Karpas-422 (cell line): ENCODE measurements around the gene ARRDC1. TPM values are rescaled to one million over a fixed set of nuclear protein-coding genes. Genes with fewer than 3 reads are reported as not detected.
"Not testable (repeated sequence)": the region's sequence is repeated elsewhere in the genome, so short reads cannot be mapped to it uniquely, and the experiment has no call there.

Experiments used
- DNase-seq: peaks from one replicate; pipeline ENCODE4 v3.0.0-alpha.2; 2015
- H2AFZ ChIP-seq: fragments of 200-600 bp; sonication (generic); 2 replicates; pipeline ENCODE4 v1.6.1; 2014; ENCODE audit warnings: antibody characterized with exemption, low read length, mixed read lengths
- H3K27ac ChIP-seq: fragments of 200-600 bp; sonication (generic); 2 replicates; pipeline ENCODE4 v1.5.1; 2014; ENCODE audit warnings: mild to moderate bottlenecking, low read length, moderate library complexity
- H3K27me3 ChIP-seq: fragments of 200-600 bp; sonication (generic); 2 replicates; pipeline ENCODE4 v1.6.1; 2014; ENCODE audit warnings: low read length, mixed read lengths
- H3K36me3 ChIP-seq: fragments of 200-600 bp; sonication (generic); 2 replicates; pipeline ENCODE4 v1.6.1; 2014; ENCODE audit warnings: low read length, mixed read lengths; ENCODE audit not compliant: insufficient read depth
- H3K4me1 ChIP-seq: fragments of 200-600 bp; sonication (generic); 2 replicates; pipeline ENCODE4 v1.6.1; 2014; ENCODE audit warnings: mild to moderate bottlenecking, low read length, mixed read lengths
- H3K4me2 ChIP-seq: fragments of 200-600 bp; sonication (generic); 2 replicates; pipeline ENCODE4 v1.6.1; 2014; ENCODE audit warnings: low read length, low read depth, mild to moderate bottlenecking; ENCODE audit not compliant: poor library complexity, severe bottlenecking
- H3K4me3 ChIP-seq: fragments of 200-600 bp; sonication (generic); 2 replicates; pipeline ENCODE4 v1.5.1; 2014; ENCODE audit warnings: mild to moderate bottlenecking, antibody characterized with exemption, low read length, mixed read lengths
- H3K79me2 ChIP-seq: fragments of 200-600 bp; sonication (generic); 2 replicates; pipeline ENCODE4 v1.6.1; 2014; ENCODE audit warnings: mild to moderate bottlenecking, low read length, mixed read lengths
- H3K9ac ChIP-seq: fragments of 200-600 bp; sonication (generic); 2 replicates; pipeline ENCODE4 v1.6.0; 2014; ENCODE audit warnings: low read length
- H3K9me2 ChIP-seq: fragments of 200-600 bp; sonication (generic), shearing (Covaris generic); replicated peaks from 2 replicates; pipeline ENCODE4 v1.6.0; 2014; ENCODE audit warnings: mild to moderate bottlenecking, low read length, moderate library complexity; ENCODE audit not compliant: insufficient read depth
- H3K9me3 ChIP-seq: fragments of 300-700, 200-600 bp; sonication (generic); 2 replicates; pipeline ENCODE4 v1.6.1; 2014; ENCODE audit warnings: low read length, mixed read lengths
- H4K20me1 ChIP-seq: fragments of 200-600 bp; sonication (generic); 2 replicates; pipeline ENCODE4 v1.6.1; 2014; ENCODE audit warnings: mild to moderate bottlenecking, antibody characterized with exemption, low read length, low read depth; ENCODE audit not compliant: insufficient read depth
- total RNA-seq: library from RNA; depleted of rRNA; stranded (reverse); fragments of >200 nt; shearing (Covaris generic); gene quantifications from 2 replicates; pipeline ENCODE4 v1.2.3, GENCODE V29; 2014; ENCODE audit warnings: low replicate concordance

ARRDC1 gene
- total RNA-seq, 1 experiment from 2014 or later, result 36.0 TPM

DNA sequence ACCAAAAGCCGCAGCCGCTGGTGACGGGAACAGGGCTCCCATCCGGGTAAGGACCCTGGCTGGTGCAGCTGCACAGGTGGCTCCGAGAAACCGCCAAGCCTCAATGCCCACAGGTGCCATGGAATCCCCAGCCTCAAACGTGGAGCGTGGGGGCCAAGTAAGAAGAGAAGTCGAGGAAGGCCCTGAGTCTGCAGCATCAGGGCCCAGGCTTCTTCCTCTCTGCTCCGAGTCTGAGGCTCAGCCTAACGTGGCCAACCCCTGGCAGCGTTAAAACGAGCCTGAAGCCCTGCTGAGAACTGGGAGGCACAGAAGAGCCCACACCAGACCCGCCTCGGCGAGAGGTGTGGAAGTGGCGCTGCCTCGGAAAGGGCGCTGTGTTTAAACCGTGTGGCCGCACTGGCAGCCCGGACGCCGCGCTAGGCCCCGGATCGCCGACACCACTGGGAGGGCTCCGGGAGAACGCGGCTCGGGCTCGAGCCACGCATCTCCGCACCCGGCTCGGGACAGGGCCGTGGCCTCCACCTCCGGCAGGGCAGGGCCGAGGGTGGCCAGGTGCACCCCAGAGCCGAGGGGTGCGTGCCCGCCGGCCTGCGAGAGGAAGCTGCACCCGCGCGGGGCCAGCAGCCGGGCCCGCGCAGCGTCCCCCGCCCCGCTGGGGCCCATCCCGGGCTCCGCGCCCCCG, 15.9 kb upstream of the ARRDC1 start:
- DNase-seq, result peak; percentile 73
- H2AFZ ChIP-seq, result no peak overlapping the region

GRCh38 chr9:137590123-137590468, 15.4 kb upstream of the ARRDC1 start:
- peak overlapping the region; percentile 97; the same call in 1 of the 2 replicates for H3K4me3 ChIP-seq
- no peaks in the 10 kb centered on the region for H3K27me3 ChIP-seq
- H3K79me2 ChIP-seq, result peaks cover 32% of the 10 kb centered on the region
- H3K4me2 ChIP-seq, result peak overlapping the region; percentile 93
- peaks cover 12% of the 10 kb centered on the region for H4K20me1 ChIP-seq
- peaks cover 18% of the 10 kb centered on the region; the same call in 1 of the 2 replicates for H3K36me3 ChIP-seq
- no peak for DNase-seq
- no peaks in the 10 kb centered on the region for H3K9me3 ChIP-seq
- peaks cover 16% of the 10 kb centered on the region for H3K4me1 ChIP-seq
- no peak overlapping the region for H3K27ac ChIP-seq
- no peak overlapping the region for H2AFZ ChIP-seq
- peak overlapping the region; percentile 98 for H3K9ac ChIP-seq
- no peaks in the 10 kb centered on the region for H3K9me2 ChIP-seq

More for the DNA sequence above, 15.9 kb upstream of the ARRDC1 start:
- Histone ChIP-seq H3K9ac (peak overlapping the region; percentile 98), H3K4me3 (peak overlapping the region; percentile 97), H3K79me2 (peaks cover 32% of the 10 kb centered on the region), H3K9me2 (no peaks in the 10 kb centered on the region), H3K27ac (peak overlapping the region; percentile 49; the same call in 1 of the 2 replicates), H3K4me2 (peak overlapping the region; percentile 93), H3K9me3 (no peaks in the 10 kb centered on the region), H3K36me3 (peaks cover 19% of the 10 kb centered on the region; the same call in 1 of the 2 replicates), H4K20me1 (peaks cover 17% of the 10 kb centered on the region), H3K27me3 (no peaks in the 10 kb centered on the region), H3K4me1 (peaks cover 16% of the 10 kb centered on the region)

GRCh38 chr9:137590469-137591383, 14.8 kb upstream of the ARRDC1 start, which contains the start of gene ZMYND19:
TSS of gene ZMYND19 (minus strand) at chr9:137590512. CDS start at chr9:137590263, 249 bp downstream.
- Histone ChIP-seq H2AFZ (peak within 1 kb of the TSS; percentile 86; the same call in 1 of the 2 replicates), H3K4me3 (peak within 1 kb of the TSS; percentile 97), H3K9me3 (no peaks in the 10 kb centered on the region)

GRCh38 chr9:137592767-137593166, 12.7 kb upstream of the ARRDC1 start:
- DNase-seq, result no peak
- H3K4me2 ChIP-seq, result no peak overlapping the region

More at GRCh38 chr9:137590469-137591383, 14.8 kb upstream of the ARRDC1 start, which contains the start of gene ZMYND19:
- Histone ChIP-seq H3K9ac (peak within 1 kb of the TSS; percentile 98), H3K36me3 (peaks cover 18% of the 10 kb centered on the region; the same call in 1 of the 2 replicates), H3K79me2 (peaks cover 32% of the 10 kb centered on the region), H3K4me1 (peaks cover 16% of the 10 kb centered on the region), H3K27me3 (no peaks in the 10 kb centered on the region), H3K9me2 (no peaks in the 10 kb centered on the region), H4K20me1 (peaks cover 12% of the 10 kb centered on the region), H3K27ac (peak within 1 kb of the TSS; percentile 49; the same call in 1 of the 2 replicates), H3K4me2 (peak within 1 kb of the TSS; percentile 95)
- DNase-seq, result peak; percentile 96

GRCh38 chr9:137593176-137593575, 12.3 kb upstream of the ARRDC1 start:
- no peak for DNase-seq
- Histone ChIP-seq H3K9ac (no peak overlapping the region), H3K9me2 (no peaks in the 10 kb centered on the region), H3K9me3 (no peaks in the 10 kb centered on the region), H3K27me3 (no peaks in the 10 kb centered on the region), H2AFZ (no peak overlapping the region), H3K79me2 (peaks cover 17% of the 10 kb centered on the region), H3K36me3 (peaks cover 8% of the 10 kb centered on the region; the same call in 1 of the 2 replicates), H4K20me1 (peaks cover 12% of the 10 kb centered on the region), H3K4me2 (no peak overlapping the region), H3K4me3 (no peak overlapping the region), H3K27ac (no peak overlapping the region), H3K4me1 (peaks cover 16% of the 10 kb centered on the region)

More at GRCh38 chr9:137592767-137593166, 12.7 kb upstream of the ARRDC1 start:
- Histone ChIP-seq H3K79me2 (peaks cover 21% of the 10 kb centered on the region), H3K4me3 (no peak overlapping the region), H3K9me2 (no peaks in the 10 kb centered on the region), H3K27ac (no peak overlapping the region), H3K4me1 (peaks cover 16% of the 10 kb centered on the region), H3K36me3 (peaks cover 12% of the 10 kb centered on the region; the same call in 1 of the 2 replicates), H3K9ac (no peak overlapping the region), H4K20me1 (peaks cover 12% of the 10 kb centered on the region), H2AFZ (no peak overlapping the region), H3K27me3 (no peaks in the 10 kb centered on the region), H3K9me3 (no peaks in the 10 kb centered on the region)

DNA sequence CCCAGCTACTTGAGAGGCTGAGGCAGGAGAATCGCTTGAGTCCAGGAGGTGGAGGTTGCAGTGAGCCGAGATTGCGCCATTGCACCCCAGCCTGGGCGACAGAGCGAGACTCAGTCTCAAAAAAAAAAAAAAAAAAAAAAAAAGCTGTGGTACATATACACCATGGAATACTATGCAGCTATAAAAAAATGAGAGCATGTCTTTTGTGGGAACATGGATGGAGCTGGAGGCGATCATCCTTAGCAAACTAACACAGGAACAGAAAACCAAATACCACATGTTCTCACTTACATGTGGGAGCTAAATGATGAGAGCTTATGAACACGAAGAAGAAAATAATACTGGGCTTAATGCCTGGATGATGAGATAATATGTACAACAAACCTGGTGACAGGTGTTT, 8.9 kb upstream of the ARRDC1 start:
- not testable (repeated sequence) for H3K9ac ChIP-seq, H3K9me2 ChIP-seq, H3K27ac ChIP-seq, DNase-seq, H3K36me3 ChIP-seq, H4K20me1 ChIP-seq, H2AFZ ChIP-seq, H3K79me2 ChIP-seq, H3K9me3 ChIP-seq, H3K4me1 ChIP-seq, H3K4me3 ChIP-seq, H3K27me3 ChIP-seq, H3K4me2 ChIP-seq

GRCh38 chr9:137598943-137599342, 6.5 kb upstream of the ARRDC1 start:
- no peaks in the 10 kb centered on the region for H3K9me2 ChIP-seq
- peaks cover 10% of the 10 kb centered on the region for H3K4me1 ChIP-seq
- no peaks in the 10 kb centered on the region for H3K9me3 ChIP-seq
- H4K20me1 ChIP-seq, result no peaks in the 10 kb centered on the region
- H3K79me2 ChIP-seq, result no peaks in the 10 kb centered on the region
- no peaks in the 10 kb centered on the region for H3K36me3 ChIP-seq
- no peak for DNase-seq
- H3K27me3 ChIP-seq, result no peaks in the 10 kb centered on the region
- no peak overlapping the region for H3K27ac ChIP-seq
- no peak overlapping the region for H3K4me2 ChIP-seq
- no peak overlapping the region for H3K9ac ChIP-seq
- H3K4me3 ChIP-seq, result no peak overlapping the region
- no peak overlapping the region for H2AFZ ChIP-seq

DNA sequence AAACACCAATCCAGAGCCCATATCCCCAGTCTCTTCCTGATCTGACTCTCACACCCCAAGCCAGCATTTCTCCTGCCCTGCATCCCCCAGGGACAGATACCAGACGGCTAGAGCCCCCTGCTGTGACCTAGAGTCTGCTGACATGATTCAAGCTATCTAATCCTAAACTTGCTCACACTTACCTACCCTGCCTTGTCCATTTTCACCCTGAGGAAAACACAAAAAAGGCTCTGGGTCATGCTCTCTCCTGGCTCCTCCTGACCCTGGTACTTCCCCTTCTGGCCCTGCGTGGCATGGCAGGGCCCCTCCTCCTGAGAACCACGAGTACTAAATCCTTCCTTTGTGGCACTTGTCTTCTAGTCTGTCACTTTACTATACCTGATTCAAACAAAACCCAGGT, 2.8 kb upstream of the ARRDC1 start:
- peak overlapping the region; percentile 29 for H3K9ac ChIP-seq
- peak; percentile 72 for DNase-seq
- no peaks in the 10 kb centered on the region for H3K9me3 ChIP-seq
- H3K27ac ChIP-seq, result no peak overlapping the region
- no peaks in the 10 kb centered on the region for H3K36me3 ChIP-seq
- H2AFZ ChIP-seq, result peak overlapping the region; percentile 75
- H3K27me3 ChIP-seq, result no peaks in the 10 kb centered on the region
- peaks cover 16% of the 10 kb centered on the region for H3K79me2 ChIP-seq
- H3K4me2 ChIP-seq, result no peak overlapping the region
- H3K9me2 ChIP-seq, result no peaks in the 10 kb centered on the region
- no peak overlapping the region for H3K4me3 ChIP-seq
- peaks cover 11% of the 10 kb centered on the region; the same call in 1 of the 2 replicates for H4K20me1 ChIP-seq
- H3K4me1 ChIP-seq, result peaks cover 30% of the 10 kb centered on the region
